Right ventricle myocardium superior (tissue), 1 donor: ENCODE results near the gene C1orf87. TPM values are rescaled to one million over a fixed set of nuclear protein-coding genes. Genes with fewer than 3 reads are reported as not detected.

Source experiments
- ATAC-seq: fragments of 200-7000 bp; cut with Tn5 transposase; one replicate; pipeline ENCODE4 v1.9.1; 2020; ENCODE audit warnings: mild to moderate bottlenecking; ENCODE audit not compliant: poor library complexity
- DNase-seq: peaks from one replicate; pipeline ENCODE4 v3.0.0-alpha.2; 2020
- intact Hi-C: fragments of 100-400 bp; cut with DNase I; formaldehyde crosslinking; loops from one replicate; pipeline ENCODE4 v1.11.2; 2022
- long read RNA-seq: library from polyadenylated mRNA; unstranded; transcript quantifications from one replicate; pipeline ENCODE4 v2.0.0, GENCODE V29; 2021
- total RNA-seq: library from RNA; stranded (reverse); fragmentation: NEBNext Ultra II Directional; extraction: Animal tissue kit (Norgen Biotek cat#: 25700); gene quantifications from one replicate; pipeline ENCODE4 v1.2.1, GENCODE V29; 2021
- donor health status: DM: no; HTN: yes; CAD: no; lungs with severe emphysema.

Gene C1orf87, protein sequence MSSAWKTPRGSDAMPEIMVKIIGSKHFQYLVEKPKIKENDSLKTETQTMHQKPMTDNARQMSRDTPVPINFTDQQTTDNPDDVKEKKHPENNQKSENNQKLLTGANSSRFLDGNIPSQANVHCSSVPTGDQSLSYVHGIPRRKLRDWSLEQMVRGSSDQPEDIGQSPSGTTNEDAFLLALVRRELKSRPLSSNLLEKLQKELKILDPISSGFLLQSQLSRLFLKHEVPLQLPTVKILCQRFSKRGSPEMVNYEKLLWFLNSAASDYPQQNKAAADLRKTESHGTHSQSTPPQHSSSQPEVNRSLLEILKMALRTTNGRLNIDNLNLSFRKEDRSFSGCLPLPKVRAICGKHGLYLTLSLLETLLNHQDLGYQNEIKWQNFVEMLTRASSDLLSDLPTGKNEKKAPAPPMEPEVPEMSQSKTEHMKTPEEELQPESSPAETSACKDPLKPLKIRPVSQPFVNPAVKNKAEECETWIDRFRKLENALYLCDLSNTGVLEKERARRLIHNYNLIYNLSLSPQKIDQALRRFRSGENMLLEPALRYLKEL
- total RNA-seq, result not detected
- long read RNA-seq, result 0 reads

DNA sequence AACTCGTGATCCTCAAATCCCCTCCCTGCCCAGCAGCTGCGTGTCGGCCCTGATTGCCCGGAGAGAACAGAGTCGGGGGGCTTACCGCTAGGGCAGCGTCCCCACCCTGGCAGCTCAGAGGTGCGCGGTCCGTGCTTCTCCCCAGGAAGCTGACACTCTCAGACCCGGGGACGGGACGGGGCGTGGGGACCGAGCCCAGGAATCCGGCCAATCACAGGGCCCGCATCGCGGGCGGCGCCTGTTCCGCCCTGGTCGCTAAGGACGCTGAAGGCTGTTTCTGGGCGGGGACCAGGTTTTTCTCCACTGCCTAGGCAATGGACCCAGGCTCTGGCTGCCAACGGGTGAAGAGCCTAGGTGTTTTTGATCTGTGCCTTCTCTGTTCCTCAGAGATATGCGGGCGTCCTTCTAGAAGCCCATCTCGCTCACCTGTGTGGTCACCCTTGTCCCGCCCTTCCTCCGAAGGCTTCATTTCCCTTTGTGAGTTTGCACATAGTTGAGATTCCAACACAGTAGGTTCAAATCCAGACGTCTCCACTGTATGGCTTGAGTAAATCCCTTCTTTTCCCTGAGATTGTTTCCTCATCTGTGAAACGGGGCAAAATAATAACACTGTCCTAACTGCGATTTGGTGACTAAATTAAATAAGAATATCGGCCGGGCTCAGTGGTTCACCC lies at the start of gene C1orf87:
C1orf87 (minus strand) TSS at position 166 of the 674 bp plus-strand sequence. CDS start 1,127 bp downstream, outside the sequence.
- no peak for ATAC-seq
- intact Hi-C loops, result no loop called here
- DNase-seq, result no peak

DNA sequence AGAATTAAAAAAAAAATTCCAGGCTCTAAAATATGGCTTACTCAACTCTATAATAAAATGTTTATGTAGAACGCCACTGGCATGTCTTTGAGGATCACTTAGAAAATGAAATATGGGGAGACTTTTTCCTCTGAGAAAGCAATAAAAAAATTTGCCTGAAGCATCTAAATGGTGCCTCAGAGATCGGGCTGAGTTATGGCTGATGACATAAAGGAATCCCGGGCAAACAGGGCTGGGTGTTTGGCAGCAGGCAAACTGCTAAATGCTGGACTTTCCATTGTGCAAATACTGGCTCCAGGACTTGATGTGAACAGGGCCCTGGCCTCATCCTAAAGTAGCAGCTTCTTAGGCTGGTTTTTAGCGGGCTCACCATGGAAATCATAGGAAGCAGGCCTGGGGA lies 44.5 kb upstream of the C1orf87 start:
- intact Hi-C loops, result no loop called here
- DNase-seq (no peak), ATAC-seq (no peak)

DNA sequence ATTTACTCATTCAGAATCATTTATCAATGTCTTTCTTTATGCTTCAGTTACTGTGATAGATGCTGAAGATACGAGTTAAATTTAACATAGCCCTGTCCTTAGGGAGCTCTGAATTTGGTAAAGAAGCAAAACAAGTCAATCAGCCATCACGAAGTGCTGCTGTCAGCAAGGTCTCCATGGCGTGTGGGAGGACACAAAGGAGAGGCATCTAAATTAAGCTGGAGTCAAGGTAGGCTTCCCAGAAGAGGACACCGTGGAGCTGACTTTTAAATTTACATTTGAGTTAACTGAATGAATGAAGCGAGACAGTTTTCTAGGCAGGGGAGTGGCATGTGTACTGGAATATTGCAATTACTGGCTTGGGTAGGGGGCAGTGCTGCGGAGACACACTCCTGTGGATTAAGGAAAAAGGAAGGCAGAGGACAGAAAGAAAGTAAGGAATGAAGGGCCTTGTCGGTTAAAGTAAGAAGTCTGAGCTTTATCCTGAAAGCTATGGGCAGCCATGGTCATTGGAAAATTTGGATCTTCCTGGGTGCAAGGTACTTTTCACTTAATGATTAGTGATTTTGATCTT lies 41.3 kb upstream of the C1orf87 start:
- DNase-seq (no peak), ATAC-seq (no peak)
- intact Hi-C loops, result no loop called here

DNA sequence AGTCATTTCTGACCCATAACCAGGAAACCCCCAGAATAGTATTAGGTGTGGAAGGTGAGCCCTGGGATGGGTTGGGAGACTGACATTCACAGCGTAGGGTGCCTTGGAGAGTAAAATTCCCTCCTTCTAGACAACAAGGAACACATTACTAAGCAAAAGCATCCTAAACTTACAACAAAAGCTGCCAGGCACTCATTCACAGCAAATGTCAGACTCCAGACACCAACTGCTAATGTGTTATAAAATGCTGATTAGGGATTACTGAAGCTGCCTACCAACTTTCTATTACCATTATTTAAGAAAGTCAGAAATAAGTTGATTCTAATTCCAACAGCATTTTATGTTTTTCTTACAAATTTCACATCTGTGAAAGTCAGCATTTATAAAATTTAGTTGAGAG lies 40.0 kb upstream of the C1orf87 start:
- intact Hi-C loops, result no loop called here
- no peak for DNase-seq
- ATAC-seq, result no peak

DNA sequence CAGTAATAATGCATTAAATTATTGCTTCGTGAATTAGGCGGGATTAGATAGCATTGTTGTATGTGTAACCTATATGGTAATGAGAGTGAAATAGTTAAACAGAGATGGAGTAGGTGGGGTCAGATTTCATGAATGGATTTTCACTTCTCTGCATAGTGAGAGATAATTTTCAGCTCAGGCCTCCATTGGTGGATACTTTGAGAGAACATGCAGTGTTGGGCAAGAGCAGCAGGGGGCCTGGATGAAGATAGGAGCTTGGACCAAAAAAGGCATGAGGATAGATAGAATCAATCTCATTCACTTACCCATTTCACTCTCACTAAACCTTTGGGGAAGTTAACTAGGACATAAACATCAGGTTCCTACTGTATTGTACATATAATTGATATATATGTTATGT lies 39.5 kb upstream of the C1orf87 start:
- intact Hi-C loops, result no loop called here
- no peak for DNase-seq
- no peak for ATAC-seq

DNA sequence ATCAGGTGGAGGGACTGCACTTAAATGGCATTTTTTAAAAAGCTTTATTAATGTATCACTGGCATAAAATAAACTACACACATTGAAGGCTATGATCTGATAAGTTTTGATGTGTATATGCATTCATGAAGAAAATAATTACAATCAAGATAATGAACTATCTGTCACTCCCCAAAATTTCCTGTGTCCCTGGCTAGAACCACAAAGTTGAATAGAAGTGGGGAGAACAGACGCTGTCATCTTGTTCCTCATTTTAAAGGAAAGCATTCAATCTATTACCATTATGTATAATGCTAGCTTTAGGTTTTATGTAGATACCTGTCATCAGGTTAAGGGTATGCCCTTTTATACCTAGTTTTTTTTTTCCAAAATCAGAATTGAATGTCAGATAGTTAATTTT lies 38.1 kb upstream of the C1orf87 start:
- ATAC-seq (no peak), DNase-seq (no peak)
- intact Hi-C loops, result no loop called here

DNA sequence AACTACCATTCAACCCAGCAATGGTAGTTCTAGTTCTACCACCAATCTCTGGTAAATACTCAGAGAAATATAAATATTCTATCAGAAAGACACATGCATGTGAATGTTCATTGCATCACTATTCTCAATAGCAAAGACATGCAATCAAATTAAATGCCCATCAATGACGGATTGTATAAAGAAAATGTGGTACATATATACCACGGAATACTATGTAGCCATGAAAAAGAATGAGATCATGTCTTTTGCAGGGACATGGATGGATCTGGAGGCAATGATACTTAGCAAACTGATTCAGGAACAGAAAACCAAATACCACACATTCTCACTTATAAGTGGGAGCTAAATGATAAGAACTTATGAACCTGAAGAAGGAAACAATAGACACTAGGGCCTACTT lies 37.5 kb upstream of the C1orf87 start:
- intact Hi-C loops, result no loop called here
- DNase-seq (no peak), ATAC-seq (no peak)

DNA sequence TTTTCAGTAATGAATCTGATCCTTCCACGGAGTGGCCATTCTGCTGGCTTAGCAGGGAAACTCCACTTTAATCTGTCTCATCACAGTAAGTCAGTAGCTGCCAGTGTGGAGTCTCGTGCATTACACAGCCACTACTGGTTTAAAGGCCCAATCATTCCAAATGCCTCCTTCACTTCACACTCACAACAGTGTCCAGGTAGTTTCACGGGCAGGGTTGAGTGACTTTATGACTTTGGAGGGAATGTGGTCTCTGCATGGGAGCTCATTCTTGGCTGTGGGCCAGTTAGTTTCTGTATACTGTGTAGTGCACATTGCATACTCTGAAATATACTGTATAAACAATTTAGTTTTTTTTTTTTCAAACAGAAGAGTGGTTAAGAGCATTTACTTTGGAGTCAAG lies 34.6 kb upstream of the C1orf87 start:
- DNase-seq (no peak), ATAC-seq (no peak)
- intact Hi-C loops, result no loop called here

DNA sequence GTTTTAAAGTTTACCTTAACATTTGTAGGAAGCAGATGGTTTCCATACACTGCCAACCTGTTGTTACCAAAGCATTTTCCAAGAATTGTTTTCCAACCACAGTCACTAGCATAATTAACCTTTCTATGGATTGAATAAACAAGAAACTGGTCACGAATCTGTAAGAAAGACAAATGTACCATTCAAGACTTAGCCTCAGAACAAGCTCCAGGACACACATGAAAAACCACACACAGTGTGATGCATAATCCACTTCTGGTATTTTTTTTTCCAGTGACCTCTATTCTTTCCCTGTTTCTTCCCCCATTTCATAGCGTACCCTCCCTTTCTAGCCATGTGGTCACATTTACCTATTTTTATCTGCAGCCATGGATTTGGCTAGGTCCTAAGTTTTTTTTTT lies 29.6 kb upstream of the C1orf87 start:
- DNase-seq, result no peak
- no peak for ATAC-seq
- intact Hi-C loops, result no loop called here

DNA sequence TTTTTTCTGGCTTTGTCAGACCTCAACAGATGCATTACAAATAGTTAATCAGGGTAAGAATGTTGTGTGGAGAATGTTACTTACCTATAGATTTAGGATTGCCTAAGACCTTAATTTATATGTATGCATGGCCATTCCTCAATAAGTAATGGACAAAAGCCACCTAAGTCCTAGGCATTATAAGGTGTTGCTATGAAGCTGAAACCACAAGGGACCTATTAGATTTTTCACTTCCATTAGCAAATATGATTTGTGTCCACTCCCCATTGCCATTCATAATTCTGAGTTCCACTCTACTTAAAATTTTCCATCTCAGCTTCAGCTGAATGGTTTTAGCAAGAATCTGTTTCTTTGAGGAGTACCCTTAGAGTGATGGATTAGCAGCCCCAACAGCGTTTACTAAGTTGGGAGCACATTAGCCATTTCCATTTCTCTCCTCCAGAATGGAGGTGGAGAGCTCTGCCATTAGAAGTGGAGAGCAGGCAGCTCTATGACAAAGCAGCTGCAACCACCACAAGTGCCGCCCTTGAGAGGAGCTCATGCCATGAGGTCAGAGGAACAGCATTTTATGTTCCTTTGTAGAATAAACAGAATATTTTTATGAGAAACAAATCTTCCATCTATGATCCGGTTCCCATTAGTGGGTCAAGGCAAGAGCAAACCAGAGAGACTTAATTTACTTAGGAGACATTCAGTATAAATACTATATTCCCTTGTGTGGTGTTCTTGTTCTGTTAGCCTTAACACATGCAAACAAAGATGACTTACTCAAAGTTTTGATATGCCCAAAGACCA lies 28.9 kb upstream of the C1orf87 start:
- ATAC-seq (no peak), DNase-seq (no peak)
- intact Hi-C loops, result no loop called here

DNA sequence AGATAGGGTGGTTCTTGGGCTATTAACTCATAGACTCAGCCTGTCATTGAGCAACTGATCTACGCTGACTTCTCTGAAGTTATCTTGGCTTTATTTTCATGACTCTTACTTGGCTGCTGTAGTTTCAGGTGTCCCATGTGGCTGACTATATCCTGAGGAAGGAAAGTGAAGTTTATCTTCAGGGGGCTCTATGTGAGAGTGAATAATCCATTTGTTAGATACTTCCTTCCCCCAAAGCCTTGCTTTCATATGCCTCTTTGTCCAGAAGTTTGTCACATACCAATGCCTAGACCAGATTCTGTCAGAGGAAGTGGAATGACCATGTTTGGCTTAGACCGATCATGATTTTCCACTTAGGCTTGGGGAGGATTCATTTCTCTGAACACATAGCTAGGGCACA lies 27.9 kb upstream of the C1orf87 start:
- intact Hi-C loops, result no loop called here
- DNase-seq (no peak), ATAC-seq (no peak)

DNA sequence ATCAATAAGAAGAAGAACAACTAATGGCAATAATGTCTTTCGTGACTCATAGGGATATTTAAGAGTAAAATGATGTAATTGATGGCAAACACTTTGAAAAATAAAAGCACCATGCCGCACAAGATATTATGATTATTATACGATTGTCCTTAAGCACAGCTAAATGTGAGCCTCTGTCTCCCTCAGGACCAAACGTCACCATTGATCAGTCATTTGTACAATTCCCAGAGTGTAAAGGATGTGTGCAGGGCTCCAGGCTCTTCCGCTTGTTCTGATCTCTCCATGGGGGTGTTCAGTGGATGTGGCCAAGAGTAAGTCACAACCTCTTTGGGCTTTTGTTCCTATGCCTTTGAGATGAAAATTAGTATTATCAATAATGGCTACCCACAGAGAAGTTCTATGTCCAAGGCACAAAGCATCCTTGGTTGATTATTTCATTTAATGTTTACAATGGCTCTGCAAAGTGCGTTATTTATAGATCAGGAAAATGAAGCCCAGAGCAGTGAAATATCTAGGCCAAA lies 17.7 kb upstream of the C1orf87 start:
- intact Hi-C loops, result no loop called here
- ATAC-seq (no peak), DNase-seq (no peak)

DNA sequence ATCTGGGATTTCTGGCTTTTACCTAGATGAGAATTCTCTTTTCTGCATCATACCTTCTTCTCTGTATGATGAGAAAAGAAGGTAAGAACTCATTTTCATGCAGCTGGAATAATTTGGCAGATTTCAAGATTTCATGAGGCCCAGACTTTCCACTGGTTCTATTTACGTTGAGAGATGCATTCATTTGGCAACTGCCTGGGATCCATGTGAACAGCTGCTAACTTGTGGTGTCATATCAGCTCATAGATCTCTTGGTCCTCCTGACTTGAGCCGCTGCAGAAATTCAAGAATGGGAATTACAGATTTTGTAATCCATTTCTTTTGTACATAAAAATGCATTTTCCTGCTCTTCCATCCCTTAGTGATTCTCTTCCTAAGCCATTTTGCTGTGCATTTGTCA lies 17.1 kb upstream of the C1orf87 start:
- ATAC-seq, result no peak
- intact Hi-C loops, result no loop called here
- DNase-seq, result no peak

DNA sequence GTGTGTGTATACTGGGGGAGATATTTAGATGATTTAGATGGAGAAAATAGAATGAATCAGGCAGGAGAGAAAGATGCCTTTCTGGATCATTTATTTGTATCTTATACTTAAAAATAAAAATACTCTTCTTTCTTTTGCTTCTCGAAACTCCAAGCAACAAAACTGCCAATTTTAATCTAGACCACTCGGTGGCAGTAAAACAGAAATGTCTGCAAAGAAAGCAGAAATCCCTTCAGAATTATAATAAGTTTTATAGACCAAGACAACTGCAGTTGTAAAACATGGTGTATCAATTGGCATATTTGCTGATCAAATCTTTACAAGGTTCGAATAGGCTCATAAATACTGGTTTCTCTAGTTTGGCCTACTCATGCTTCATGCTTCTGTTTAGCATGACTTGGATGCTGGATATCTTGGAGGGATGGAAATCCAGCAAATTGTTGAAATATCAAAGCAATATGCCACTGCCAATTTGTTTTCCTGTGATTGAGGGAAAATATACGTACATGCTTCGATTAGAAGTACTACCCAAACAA lies 15.1 kb upstream of the C1orf87 start:
- intact Hi-C loops, result no loop called here
- DNase-seq (no peak), ATAC-seq (no peak)

DNA sequence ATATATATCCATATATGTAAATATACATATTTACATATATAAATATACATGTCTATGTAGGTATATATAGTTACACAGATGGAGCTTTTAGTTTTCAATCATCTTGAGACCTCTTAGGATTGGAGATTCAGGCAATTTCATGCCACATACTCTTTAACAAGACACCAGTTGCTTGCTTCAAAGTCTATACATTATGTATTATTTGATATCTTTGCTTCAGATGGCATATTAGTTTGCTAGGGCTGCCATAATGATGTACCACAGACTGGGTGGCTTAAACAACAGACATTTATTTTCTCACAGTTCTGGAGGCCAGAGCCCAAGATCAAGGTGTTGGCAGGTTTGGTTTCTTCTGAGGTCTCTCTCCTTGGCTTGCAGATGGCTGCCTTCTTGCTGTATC lies 14.1 kb upstream of the C1orf87 start:
- DNase-seq (no peak), ATAC-seq (no peak)
- intact Hi-C loops, result no loop called here

DNA sequence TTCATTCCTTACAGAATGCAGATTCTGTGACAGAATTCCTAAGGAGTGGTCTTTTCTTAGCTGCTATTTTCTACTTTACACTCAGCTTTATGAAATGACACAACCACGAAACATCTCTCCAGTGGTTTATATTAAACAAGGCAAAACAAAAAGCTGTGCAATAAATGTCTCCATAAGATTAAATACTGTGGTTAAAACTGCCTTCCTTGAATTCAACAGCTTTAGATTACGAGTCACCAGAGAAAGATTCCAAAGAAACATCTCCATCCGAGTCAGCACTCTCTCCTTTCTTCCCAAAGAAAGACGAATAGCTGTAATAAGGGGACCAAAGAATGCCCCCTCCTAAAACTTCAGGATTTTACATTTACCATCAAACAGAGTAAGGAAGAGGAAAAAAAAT lies 4.6 kb upstream of the C1orf87 start:
- ATAC-seq (no peak), DNase-seq (no peak)
- intact Hi-C loops, result no loop called here

DNA sequence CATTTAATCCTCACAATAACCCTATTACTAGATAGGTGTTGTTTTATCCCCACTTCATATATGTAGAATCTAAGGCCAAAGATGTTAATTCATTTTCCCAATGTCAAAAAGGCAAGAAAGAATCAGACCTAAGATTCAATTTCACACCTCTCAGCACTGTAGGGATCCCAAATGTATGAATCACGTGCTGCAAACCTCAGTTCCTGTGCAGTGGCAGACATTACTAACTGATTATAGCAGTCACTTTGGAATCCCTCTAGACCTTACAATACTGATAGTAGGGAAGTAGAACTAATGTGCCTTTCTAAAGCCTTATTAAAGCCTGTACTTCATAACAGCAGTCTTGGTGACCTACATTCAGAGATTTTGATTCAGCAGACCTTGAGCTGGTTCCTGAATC lies 2.3 kb downstream of the C1orf87 start:
- intact Hi-C loops, result no loop called here
- DNase-seq, result no peak

DNA sequence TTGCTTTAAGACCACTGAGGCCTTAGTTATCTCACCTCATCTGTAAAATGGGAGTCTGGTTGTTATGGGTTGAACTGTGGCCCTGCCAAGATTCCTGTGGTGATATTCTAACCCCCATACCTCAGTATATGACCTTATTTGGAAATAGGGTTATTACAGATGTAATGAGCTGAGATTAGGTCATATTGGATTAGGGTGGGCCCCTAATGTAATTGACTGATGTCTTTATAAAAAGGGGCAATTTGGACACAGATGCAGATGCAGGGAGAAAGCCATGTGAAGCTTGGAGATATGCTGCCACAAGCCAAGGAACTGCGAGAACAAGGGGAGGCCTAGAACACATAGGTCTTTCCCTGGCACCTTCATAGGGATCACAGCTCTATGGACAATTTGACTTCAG lies 3.9 kb downstream of the C1orf87 start:
- intact Hi-C loops, result no loop called here
- DNase-seq (no peak), ATAC-seq (no peak)

More for the DNA sequence above, 2.3 kb downstream of the C1orf87 start:
- no peak for ATAC-seq
